NK-92 treated with Interleukin-12 subunit alpha and Interleukin-12 subunit beta, amount 100 ng/mL, for 24 hours (cell line): ENCODE data around the gene SERHL2.
"Not testable (repeated sequence)": the region's sequence is repeated elsewhere in the genome, so short reads cannot be mapped to it uniquely, and the experiment has no call there.

ENCODE experiments used
- DNase-seq: peaks from one replicate; lab custom pipeline; 2025; lab: John Stamatoyannopoulos, UW

Gene SERHL2

GRCh38 chr22:42607641-42608040, 53.9 kb downstream of the SERHL2 start:
- DNase-seq, result not testable (repeated sequence)

DNA sequence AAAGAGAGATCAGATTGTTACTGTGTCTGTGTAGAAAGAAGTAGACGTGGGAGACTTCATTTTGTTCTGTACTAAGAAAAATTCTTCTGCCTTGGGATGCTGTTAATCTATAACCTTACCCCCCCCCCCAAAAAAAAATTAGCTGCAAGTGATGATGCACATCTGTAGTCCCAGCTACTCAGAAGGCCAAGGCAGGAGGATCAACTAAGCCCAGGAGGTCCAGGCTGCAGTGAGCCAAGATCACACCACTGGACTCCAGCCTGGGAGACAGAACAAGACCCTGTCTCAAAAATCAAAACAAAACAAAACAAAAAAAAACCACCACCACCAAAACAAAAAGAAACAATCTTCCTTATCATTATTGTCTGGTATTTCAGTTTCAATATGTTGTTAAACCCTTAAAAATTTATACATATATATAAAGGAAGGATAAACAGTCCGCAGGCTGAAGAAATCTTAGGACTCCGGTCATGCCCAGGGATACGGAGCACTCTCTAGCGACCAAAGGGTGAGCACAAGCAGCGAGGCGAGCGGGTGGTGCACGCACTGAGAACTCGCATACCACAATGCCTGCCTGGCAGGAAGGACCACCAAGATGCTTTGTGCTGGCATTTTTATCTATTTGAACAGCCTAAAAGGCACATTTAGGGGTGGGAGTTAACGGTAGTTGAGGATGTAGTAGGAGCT, 54.5 kb downstream of the SERHL2 start:
- DNase-seq, result no peak

GRCh38 chr22:42608823-42609361, 55.1 kb downstream of the SERHL2 start:
- no peak for DNase-seq

DNA sequence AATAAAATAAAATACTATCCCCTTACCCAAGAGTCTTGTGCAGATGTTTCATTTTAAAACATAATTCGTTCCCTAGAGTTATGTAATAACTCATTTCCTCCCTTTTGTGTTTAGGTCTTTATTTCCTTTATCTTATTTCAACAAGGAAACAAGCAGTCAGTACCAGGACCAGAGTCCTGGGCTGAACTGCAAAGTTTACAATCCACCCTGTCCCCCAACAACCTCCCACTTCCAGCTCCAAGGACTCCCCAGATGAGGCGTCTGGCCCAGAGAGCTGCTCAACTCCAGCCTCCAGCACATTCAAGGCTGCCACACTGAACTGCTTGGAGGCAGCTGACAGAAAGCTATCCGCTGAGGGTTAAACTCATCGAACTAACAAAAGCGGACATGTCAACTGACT, 56.4 kb downstream of the SERHL2 start:
- DNase-seq, result no peak

- no peak for DNase-seq
These were observed 57.3 kb downstream of the SERHL2 start for GRCh38 chr22:42611051-42611450.

DNA sequence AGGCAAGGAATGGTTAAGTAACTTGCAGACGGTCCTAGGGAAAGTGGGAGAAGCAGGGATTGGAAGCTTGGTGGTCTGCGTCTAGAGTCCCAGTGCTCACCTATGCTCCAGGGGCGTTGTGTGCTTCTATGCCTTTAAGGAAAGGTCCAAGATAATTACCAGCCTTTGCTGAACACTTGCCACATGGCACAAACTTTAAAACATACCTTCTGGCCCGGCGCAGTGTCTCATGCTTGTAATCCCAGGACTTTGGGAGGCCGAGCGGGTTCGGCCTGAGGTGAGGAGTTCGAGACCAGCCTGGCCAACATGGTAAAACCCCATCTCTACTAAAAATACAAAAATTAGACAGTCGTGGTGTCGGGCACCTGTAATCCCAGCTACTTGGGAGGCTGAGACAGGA, 58.6 kb downstream of the SERHL2 start:
- DNase-seq, result no peak

DNA sequence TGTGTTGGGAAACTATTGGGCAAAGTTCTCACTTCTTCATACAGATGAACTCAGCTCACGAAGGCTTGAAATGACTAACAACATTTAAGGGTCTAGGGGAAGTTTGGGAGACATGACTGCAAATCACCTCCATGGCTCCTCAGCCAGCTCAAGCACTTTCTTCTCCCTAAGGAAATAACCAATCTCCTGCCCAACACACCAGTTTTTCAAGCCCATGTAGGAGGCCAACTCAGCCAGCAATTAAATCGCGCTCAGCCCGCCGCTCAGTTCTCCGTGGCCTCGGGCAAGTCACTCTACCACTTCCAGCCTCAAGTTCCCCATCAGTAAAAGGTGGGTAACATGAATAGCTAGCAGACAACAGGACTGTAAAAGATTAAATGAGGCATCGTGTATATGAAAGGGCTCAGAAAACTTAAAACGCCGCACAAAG, 60.1 kb downstream of the SERHL2 start:
- DNase-seq, result peak; percentile 35

- peak; percentile 96 for DNase-seq
These were observed 60.7 kb downstream of the SERHL2 start, which contains the start of gene POLDIP3 for GRCh38 chr22:42614312-42615091. Gene POLDIP3, minus strand, starts transcription at chr22:42614883. Its CDS starts 26 bp downstream, at chr22:42614857.

- DNase-seq, result peak; percentile 76
These were observed 61.5 kb downstream of the SERHL2 start for GRCh38 chr22:42615092-42615859.

- not testable (repeated sequence) for DNase-seq
These were observed 62.1 kb downstream of the SERHL2 start for GRCh38 chr22:42615860-42616175.

- no peak for DNase-seq
These were observed 63.6 kb downstream of the SERHL2 start for GRCh38 chr22:42617155-42617983.

DNA sequence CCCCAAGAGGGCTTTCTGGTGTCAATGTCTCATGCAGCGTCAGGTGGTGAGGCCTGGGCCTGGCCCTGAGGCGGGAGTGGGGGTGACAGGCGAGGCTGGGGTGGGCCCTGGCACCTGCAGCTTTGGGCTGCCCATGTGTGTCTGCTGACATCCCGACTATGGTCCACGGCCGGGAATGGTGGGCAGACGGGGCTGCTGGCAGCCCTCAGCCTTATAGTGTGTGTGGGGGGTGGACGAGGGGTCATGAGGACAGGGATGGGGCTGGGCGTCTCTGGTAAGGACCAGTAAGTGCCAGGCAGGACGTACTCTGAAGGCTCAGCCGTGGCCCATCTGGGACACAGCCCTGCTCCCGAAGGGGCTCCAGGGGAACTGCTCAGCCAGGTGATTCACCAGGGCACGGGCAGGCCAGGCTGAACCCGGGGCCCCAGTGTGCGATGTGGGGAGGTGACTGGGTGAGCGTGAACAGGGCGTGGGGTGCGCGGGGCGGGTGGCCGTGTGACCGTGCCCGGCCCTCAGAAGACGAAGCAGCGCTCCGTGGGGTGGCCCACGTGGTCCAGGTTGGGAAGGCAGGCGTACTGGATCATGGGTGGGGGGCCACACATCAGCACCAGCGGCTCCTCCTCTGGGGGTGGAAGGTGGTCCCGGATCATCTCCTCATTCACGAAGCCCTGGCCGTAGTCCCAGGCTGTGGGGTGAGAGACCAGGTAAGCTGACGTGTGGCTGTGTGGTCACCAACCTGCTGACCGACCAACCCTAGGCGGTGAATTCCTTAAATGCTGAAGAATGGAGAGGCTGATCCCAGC, 65.7 kb downstream of the SERHL2 start:
- no peak for DNase-seq

DNA sequence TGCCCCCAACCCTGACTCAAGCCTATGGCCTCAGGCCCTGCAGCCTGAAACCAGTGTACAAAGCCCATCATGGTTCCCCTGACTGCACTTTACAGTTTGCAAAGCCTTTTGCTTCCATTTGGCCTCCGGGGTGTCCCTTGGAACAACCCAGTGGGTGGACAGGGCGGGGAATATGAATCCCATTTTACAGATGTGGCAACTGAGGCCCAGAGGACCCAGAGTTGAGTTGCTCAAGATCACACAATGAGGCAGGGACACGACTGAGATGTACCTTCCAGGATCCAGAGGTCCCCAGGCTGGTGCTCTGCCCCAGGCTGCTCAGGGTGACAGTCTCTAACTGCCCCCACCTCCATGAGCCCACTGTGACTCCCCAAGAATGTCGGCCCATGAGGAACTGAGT, 66.3 kb downstream of the SERHL2 start:
- no peak for DNase-seq

DNA sequence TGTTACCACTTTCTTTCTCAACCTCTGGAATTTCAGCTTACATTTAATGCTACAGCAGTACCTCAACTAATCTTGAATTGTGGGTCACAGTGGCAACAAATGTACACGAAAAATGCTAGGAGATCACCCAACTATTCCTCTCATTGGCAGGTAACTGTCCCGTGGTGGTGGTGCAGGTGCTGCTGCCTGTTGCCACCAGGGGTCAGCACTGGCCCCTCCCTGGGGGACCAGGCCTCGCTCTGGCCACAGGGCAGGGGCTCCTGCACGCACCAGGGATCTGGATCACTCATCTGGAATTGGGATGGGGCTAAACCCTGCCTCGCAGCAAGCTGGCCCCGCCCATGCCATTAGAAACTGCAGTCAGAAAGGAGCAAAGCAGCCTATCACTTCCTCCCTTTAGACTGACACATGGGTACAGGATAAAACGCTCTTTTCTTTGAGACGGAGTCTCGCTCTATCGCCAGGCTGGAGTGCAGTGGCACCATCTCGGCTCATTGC, 67.8 kb downstream of the SERHL2 start:
- peak; percentile 11 for DNase-seq

DNA sequence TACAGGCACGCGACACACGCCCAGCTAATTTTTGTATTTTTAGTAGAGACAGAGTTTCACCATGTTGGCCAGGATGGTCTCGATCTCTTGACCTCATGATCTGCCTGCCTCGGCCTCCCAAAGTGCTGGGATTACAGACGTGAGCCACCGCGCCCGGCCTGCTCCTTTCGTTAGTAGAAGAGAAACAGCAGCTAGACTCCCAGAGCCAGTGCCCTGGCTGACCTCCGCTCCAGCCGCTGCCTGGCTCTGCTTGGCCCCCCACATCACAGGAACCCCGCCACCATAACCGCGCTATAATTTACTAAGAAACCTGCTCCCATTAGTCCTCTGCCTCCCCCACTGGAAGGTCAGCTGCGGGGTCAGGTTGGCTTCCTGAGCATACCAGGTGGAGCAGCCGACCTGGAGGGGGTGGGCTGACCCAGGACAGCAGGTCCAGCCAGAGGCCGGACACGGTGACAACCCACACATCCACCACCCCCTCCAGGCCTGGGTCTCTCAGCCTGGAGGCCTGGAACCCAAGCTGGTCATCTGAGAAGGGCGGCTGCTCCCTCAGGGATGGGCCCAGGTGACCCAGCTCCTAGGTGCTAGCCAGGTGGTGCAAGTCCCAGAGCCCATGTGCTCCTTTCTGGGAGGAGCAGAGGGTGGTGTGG, 68.4 kb downstream of the SERHL2 start:
- no peak for DNase-seq

DNA sequence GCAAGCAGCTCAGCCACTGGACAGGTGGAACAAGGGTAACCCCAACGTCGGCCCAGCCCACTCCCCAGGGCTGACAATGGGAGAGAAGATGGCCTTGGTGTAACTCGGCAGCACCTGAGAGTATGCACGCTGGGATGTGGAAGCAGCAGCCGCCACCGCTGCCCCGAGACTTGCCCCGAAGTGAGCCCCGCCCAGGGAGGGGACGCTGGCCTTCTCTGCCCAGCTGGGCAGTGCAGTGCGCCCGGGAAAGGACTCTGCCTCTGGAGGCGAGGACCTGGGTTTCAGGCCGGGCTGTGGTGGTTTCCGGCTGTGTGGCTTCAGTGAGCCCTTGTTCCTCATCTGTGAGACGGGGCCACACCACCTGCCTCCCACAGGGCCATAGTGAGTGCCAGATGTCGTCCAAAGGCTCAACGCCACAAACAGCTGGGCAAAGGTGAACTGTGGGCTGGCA, 69.6 kb downstream of the SERHL2 start:
- DNase-seq, result no peak
